ENCODE results near the gene CDCA8. TPM values are rescaled to one million over a fixed set of nuclear protein-coding genes. Genes with fewer than 3 reads are reported as not detected.
"Not testable (repeated sequence)": the region's sequence is repeated elsewhere in the genome, so short reads cannot be mapped to it uniquely, and the experiment has no call there.

CDCA8 gene
- polyA plus RNA-seq, 1 experiment: 28.2 TPM

- CTCF ChIA-PET: no interaction called here
- no peak for DNase-seq (ENCODE audit: low read depth)
- Histone ChIP-seq H3K4me3 (ENCODE audit: low read depth, low read length) (peak overlapping the region; percentile 18), H3K36me3 (ENCODE audit: control insufficient read depth, insufficient read depth, low read length) (no peaks in the 10 kb centered on the region), H3K27me3 (ENCODE audit: control insufficient read depth, insufficient read depth, low read length) (peaks cover 5% of the 10 kb centered on the region; the same call in 1 of the 2 replicates)
- POLR2A ChIA-PET: interaction anchor here (0.7 kb wide), 1 partner anchor 1284 kb away, joined by 3 read pairs; the partner anchor contains the start of gene OSCP1
- no peak for TF ChIP-seq CTCF (IDR thresholded peaks at IDR 0.05; ENCODE audit: insufficient read depth, low read depth, low read length)
Measured at GRCh38 chr1:37734629-37735591, 42.6 kb downstream of the CDCA8 start.

GRCh38 chr1:37737975-37738374 is 45.7 kb downstream of the CDCA8 start:
- CTCF ChIA-PET: not testable (repeated sequence)

GRCh38 chr1:37738619-37739018 is 46.3 kb downstream of the CDCA8 start:
- H3K4me3 ChIP-seq (ENCODE audit: low read depth, low read length); POLR2A ChIA-PET; H3K36me3 ChIP-seq (ENCODE audit: control insufficient read depth, insufficient read depth, low read length); H3K27me3 ChIP-seq (ENCODE audit: control insufficient read depth, insufficient read depth, low read length); DNase-seq (ENCODE audit: low read depth); CTCF ChIA-PET: not testable (repeated sequence)

More at GRCh38 chr1:37737975-37738374, 45.7 kb downstream of the CDCA8 start:
- DNase-seq (ENCODE audit: low read depth); H3K4me3 ChIP-seq (ENCODE audit: low read depth, low read length); H3K36me3 ChIP-seq (ENCODE audit: control insufficient read depth, insufficient read depth, low read length); POLR2A ChIA-PET; H3K27me3 ChIP-seq (ENCODE audit: control insufficient read depth, insufficient read depth, low read length): not testable (repeated sequence)

GRCh38 chr1:37739222-37739621 is 46.9 kb downstream of the CDCA8 start:
- POLR2A ChIA-PET: no interaction called here
- DNase-seq (ENCODE audit: low read depth): no peak
- CTCF ChIA-PET: no interaction called here
- Histone ChIP-seq H3K36me3 (ENCODE audit: control insufficient read depth, insufficient read depth, low read length) (no peaks in the 10 kb centered on the region), H3K27me3 (ENCODE audit: control insufficient read depth, insufficient read depth, low read length) (peaks cover 4% of the 10 kb centered on the region; the same call in 1 of the 2 replicates), H3K4me3 (ENCODE audit: low read depth, low read length) (no peak overlapping the region)
- no peak for TF ChIP-seq CTCF (IDR thresholded peaks at IDR 0.05; ENCODE audit: insufficient read depth, low read depth, low read length)

GRCh38 chr1:37741130-37741529 is 48.8 kb downstream of the CDCA8 start:
- Histone ChIP-seq H3K27me3 (ENCODE audit: control insufficient read depth, insufficient read depth, low read length) (0 out of 2 replicates have a peak, but pooled peaks cover under 1% of the 10 kb centered on the region), H3K36me3 (ENCODE audit: control insufficient read depth, insufficient read depth, low read length) (no peaks in the 10 kb centered on the region), H3K4me3 (ENCODE audit: low read depth, low read length) (no peak overlapping the region)
- no peak for TF ChIP-seq CTCF (IDR thresholded peaks at IDR 0.05; ENCODE audit: insufficient read depth, low read depth, low read length)
- DNase-seq (ENCODE audit: low read depth): no peak
- ChIA-PET CTCF (interaction anchor here (1.2 kb wide), 1 partner anchor 11 kb away, joined by 4 read pairs; no protein-coding TSS in a partner anchor), POLR2A (no interaction called here)

- H3K4me3 ChIP-seq (ENCODE audit: low read depth, low read length): no peak overlapping the region
- no peaks in the 10 kb centered on the region for H3K36me3 ChIP-seq (ENCODE audit: control insufficient read depth, insufficient read depth, low read length)
- DNase-seq (ENCODE audit: low read depth): no peak
- H3K27me3 ChIP-seq (ENCODE audit: control insufficient read depth, insufficient read depth, low read length): no peaks in the 10 kb centered on the region
- no peak for TF ChIP-seq CTCF (IDR thresholded peaks at IDR 0.05; ENCODE audit: insufficient read depth, low read depth, low read length)
- ChIA-PET POLR2A (no interaction called here), CTCF (interaction anchor here (1.2 kb wide), 1 partner anchor 12 kb away, joined by 4 read pairs; no protein-coding TSS in a partner anchor)
Measured at GRCh38 chr1:37741662-37742061, 49.3 kb downstream of the CDCA8 start.

Data from BJ (cell line).